ENCODE results near the gene FUBP3.
A peak's percentile ranks its signal among the peaks of the same experiment; 100 is the strongest.

The FUBP3 gene

DNA sequence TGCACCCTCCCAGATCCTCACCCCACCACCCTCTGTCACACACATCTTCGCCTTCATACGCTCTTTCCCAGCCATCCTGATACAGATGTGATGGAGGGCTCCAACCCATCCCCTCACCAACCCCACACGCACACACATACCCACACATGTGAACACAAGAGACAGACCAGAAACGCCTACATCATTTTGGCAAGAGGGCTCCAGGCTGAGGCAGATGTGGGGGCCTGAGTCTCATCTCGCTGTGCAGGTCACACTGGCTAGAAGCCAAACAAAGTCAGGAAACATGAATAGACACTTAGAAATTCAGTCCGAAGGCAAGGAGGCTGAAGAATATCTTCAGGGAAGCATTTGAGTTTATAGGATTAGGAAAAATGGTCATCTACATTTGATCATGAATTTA is 91.3 kb downstream of the FUBP3 start:
- DNase-seq, result no peak
- TF ChIP-seq, protein P1, sequence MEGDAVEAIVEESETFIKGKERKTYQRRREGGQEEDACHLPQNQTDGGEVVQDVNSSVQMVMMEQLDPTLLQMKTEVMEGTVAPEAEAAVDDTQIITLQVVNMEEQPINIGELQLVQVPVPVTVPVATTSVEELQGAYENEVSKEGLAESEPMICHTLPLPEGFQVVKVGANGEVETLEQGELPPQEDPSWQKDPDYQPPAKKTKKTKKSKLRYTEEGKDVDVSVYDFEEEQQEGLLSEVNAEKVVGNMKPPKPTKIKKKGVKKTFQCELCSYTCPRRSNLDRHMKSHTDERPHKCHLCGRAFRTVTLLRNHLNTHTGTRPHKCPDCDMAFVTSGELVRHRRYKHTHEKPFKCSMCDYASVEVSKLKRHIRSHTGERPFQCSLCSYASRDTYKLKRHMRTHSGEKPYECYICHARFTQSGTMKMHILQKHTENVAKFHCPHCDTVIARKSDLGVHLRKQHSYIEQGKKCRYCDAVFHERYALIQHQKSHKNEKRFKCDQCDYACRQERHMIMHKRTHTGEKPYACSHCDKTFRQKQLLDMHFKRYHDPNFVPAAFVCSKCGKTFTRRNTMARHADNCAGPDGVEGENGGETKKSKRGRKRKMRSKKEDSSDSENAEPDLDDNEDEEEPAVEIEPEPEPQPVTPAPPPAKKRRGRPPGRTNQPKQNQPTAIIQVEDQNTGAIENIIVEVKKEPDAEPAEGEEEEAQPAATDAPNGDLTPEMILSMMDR (IDR thresholded peaks at IDR 0.05; ENCODE audit: low read depth, low read length), result no peak
- Histone ChIP-seq H3K9me3 (no peaks in the 10 kb centered on the region), H3K4me1 (peaks cover 13% of the 10 kb centered on the region), H3K36me3 (no peaks in the 10 kb centered on the region), H3K4me3 (ENCODE audit: low read depth, low read length) (no peak overlapping the region), H3K27me3 (peaks cover 22% of the 10 kb centered on the region)

DNA sequence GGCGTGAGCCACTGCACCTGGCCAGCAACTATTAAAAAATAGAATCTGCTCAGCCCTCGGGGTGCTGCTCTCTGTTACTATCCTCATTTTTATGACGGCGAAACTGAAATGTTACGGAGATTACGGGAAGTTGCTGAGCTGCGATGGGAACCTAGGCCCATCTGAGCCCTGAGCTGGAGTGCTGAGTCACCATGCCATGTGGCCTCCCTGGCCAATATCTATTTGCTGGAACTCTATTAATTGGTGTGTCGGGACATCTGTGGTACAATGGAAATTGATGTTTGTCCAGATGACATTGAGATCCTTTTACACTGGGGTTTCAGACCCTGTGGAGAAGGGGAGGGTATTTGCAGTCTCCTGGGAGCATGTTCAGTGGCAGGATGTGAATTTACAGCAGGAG is 93.1 kb downstream of the FUBP3 start:
- DNase-seq, result peak; percentile 67
- TF ChIP-seq, protein P1 (IDR thresholded peaks at IDR 0.05; ENCODE audit: low read depth, low read length), result no peak
- no peak overlapping the region for H3K4me3 ChIP-seq (ENCODE audit: low read depth, low read length)
- H3K36me3 ChIP-seq, result no peaks in the 10 kb centered on the region
- H3K4me1 ChIP-seq, result peaks cover 13% of the 10 kb centered on the region
- peaks cover 4% of the 10 kb centered on the region for H3K27me3 ChIP-seq
- H3K9me3 ChIP-seq, result no peaks in the 10 kb centered on the region

DNA sequence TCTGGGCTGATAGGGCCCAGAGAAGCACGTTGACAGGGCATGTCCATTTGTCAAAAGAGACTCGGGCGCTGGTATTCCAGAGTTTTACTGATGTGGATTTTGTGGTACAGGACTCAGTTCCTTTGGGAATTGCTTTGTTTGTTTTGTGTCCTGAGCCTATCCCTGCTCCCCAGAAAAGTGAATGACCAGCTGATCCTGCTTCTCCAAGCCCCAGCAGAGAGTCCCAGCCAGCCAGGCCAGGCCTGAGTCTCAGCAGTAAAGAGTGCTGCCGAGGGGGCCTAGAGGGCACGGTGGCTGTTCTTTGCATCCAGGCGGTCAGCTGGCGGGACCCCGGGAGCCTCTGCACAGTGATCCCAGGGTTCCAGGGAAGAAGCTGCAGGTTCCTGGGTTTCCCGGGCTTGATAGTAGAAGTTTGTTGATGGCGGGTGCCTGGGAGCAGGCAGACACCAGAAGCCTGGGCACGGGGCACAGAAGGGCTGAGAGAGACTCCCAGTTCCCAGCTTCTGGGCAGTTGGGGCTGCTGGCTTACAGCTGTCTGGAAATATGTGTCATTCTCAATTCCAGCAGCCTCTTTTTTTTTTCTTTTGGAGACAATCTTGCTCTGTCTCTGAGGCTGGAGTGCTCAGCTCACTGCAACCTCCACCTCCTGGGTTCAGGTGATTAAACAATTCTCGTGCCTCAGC is 93.7 kb downstream of the FUBP3 start:
- H3K4me3 ChIP-seq (ENCODE audit: low read depth, low read length), result no peak overlapping the region
- TF ChIP-seq, protein P1 (IDR thresholded peaks at IDR 0.05; ENCODE audit: low read depth, low read length), result no peak
- H3K4me1 ChIP-seq, result peaks cover 13% of the 10 kb centered on the region
- no peaks in the 10 kb centered on the region for H3K9me3 ChIP-seq
- no peak for DNase-seq
- peaks cover 3% of the 10 kb centered on the region for H3K27me3 ChIP-seq
- H3K36me3 ChIP-seq, result no peaks in the 10 kb centered on the region

DNA sequence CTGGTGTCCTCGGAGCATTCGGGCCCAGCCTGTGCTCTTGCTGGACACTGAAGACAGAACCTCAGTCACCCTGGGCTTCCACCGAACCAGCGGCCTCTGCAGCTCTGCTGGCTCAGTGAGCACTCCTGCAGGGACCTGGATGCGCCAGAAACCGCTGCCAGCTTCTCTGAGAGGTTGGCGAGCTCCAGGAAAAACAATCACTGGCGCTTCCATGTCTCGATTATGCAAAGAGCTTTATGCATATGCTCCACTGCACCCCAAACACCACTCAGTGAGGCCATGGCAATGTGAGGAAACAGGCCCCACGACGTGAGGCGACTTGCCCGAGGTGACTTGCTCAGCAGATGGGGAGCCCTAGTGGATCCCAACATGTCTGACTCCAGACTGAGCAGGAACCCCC is 96.0 kb downstream of the FUBP3 start:
- TF ChIP-seq, protein P1 (IDR thresholded peaks at IDR 0.05; ENCODE audit: low read depth, low read length), result no peak
- Histone ChIP-seq H3K27me3 (no peaks in the 10 kb centered on the region), H3K9me3 (no peaks in the 10 kb centered on the region), H3K4me3 (ENCODE audit: low read depth, low read length) (no peak overlapping the region), H3K4me1 (peaks cover 13% of the 10 kb centered on the region), H3K36me3 (no peaks in the 10 kb centered on the region)
- no peak for DNase-seq

DNA sequence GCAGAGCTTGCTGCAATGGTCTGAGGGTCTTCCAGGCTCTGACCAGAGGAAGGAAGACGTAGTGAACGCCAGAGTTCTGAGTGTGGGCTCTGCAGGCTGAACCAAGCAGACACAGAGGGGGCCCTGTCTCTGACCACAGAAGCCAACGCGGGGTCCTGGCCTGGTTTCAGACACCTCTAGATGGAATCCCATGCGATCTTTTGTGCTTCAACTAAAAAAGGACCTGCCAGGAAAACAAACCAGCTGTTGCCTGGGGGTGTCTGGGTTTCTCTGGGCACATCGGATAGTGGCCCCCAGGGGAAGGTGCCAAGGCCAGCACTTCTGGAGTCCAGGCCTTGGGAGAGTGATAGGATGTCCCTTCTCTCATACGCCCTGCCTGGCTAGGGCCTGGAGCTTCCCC is 97.9 kb downstream of the FUBP3 start:
- Histone ChIP-seq H3K36me3 (no peaks in the 10 kb centered on the region), H3K4me1 (peaks cover 14% of the 10 kb centered on the region), H3K4me3 (ENCODE audit: low read depth, low read length) (no peak overlapping the region), H3K27me3 (no peaks in the 10 kb centered on the region), H3K9me3 (no peaks in the 10 kb centered on the region)
- no peak for DNase-seq
- TF ChIP-seq, protein P1 (IDR thresholded peaks at IDR 0.05; ENCODE audit: low read depth, low read length), result no peak

Data from BE2C (cell line).